ENCODE measurements around the gene ESRRA.
"Not testable (repeated sequence)": the region's sequence is repeated elsewhere in the genome, so short reads cannot be mapped to it uniquely, and the experiment has no call there.

The ESRRA gene

DNA sequence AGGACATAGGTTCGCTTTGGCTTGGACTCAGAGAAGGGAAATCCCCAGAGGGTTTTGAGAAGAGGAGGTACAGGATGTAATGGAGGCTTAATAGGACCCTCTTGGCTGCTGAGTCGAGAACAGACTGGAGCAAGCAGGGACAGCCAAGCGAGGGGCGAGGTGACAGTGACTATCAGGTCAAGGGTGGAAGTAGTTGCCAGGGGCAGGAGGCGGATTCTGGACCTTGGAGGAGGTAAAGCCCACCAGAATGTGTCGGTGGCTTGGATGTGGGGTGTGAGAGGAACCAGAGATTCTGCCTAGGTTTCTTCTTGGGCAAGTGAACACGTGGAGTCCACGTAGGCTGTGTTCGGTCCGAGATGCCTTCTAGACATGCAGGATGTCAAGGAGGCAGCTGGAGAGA, 7.6 kb downstream of the ESRRA start:
- TF ChIP-seq CTCF (IDR thresholded peaks at IDR 0.05; ENCODE audit: control insufficient read depth, extremely low read depth, insufficient read depth) = no peak
- DNase-seq (ENCODE audit: low read depth) = no peak
- no peak overlapping the region for H3K4me3 ChIP-seq (ENCODE audit: low read depth, low read length)

GRCh38 chr11:64313491-64314145, 8.3 kb downstream of the ESRRA start:
- no peak overlapping the region for H3K4me3 ChIP-seq (ENCODE audit: low read depth, low read length)
- no peak for DNase-seq (ENCODE audit: low read depth)
- no peak for TF ChIP-seq CTCF (IDR thresholded peaks at IDR 0.05; ENCODE audit: control insufficient read depth, extremely low read depth, insufficient read depth)

DNA sequence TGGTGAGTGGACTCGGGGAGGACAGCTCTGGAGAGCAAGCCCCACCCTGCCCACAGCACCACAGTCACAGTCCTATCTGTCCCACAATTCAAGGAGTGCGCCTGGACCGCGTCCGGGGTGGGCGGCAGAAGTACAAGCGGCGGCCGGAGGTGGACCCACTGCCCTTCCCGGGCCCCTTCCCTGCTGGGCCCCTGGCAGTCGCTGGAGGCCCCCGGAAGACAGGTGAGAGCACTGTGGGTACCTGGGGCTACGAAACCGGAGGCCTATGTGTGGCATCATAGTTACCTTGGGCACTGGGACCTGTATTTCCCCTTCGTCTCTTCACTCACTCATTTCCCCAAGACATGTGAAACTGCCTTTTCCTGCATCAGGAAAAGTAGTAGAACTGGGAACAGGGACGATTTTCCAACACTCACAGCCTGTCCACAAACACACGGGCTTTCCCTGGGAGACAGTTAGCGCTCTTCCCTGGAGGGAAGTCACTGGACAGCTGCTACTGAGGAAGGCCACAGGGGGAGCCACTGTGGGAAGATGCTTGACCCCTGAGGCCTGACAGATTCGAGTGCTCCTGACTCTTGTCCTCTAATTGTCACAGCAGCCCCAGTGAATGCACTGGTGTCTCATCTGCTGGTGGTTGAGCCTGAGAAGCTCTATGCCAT, 9.0 kb downstream of the ESRRA start:
- no peak for DNase-seq (ENCODE audit: low read depth)
- no peak overlapping the region for H3K4me3 ChIP-seq (ENCODE audit: low read depth, low read length)
- 0 out of 2 replicates have a peak, but pooled peaks have one; percentile 15 for TF ChIP-seq CTCF (IDR thresholded peaks at IDR 0.05; ENCODE audit: control insufficient read depth, extremely low read depth, insufficient read depth)

DNA sequence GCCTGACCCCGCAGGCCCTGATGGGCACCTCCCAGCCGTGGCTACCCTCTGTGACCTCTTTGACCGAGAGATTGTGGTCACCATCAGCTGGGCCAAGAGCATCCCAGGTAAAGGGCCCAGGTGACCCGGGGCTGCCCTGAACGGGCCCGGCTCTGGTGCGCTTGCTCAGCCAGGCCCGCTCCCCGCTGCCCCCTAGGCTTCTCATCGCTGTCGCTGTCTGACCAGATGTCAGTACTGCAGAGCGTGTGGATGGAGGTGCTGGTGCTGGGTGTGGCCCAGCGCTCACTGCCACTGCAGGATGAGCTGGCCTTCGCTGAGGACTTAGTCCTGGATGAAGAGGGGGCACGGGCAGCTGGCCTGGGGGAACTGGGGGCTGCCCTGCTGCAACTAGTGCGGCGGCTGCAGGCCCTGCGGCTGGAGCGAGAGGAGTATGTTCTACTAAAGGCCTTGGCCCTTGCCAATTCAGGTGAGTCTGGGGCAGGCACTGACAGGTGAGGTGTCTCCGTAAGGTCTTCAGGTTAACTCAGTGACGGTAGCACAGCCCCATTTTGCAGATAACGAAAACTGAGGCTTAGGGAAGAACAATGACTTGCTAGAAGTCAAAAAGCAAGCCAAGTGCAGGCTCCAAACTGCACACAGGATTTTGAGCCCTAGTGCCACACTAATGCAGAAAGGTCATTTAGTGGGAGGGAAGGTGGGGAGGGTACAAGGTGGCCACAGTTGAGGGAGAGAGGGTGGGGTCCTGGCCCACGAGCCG, 9.7 kb downstream of the ESRRA start:
- no peak overlapping the region for H3K4me3 ChIP-seq (ENCODE audit: low read depth, low read length)
- peak; percentile 10; the same call in 1 of the 2 replicates for TF ChIP-seq CTCF (IDR thresholded peaks at IDR 0.05; ENCODE audit: control insufficient read depth, extremely low read depth, insufficient read depth)
- no peak for DNase-seq (ENCODE audit: low read depth)

GRCh38 chr11:64315667-64316526, 10.6 kb downstream of the ESRRA start:
- H3K4me3 ChIP-seq (ENCODE audit: low read depth, low read length) = peak overlapping the region; percentile 83
- DNase-seq (ENCODE audit: low read depth) = not testable (repeated sequence)

DNA sequence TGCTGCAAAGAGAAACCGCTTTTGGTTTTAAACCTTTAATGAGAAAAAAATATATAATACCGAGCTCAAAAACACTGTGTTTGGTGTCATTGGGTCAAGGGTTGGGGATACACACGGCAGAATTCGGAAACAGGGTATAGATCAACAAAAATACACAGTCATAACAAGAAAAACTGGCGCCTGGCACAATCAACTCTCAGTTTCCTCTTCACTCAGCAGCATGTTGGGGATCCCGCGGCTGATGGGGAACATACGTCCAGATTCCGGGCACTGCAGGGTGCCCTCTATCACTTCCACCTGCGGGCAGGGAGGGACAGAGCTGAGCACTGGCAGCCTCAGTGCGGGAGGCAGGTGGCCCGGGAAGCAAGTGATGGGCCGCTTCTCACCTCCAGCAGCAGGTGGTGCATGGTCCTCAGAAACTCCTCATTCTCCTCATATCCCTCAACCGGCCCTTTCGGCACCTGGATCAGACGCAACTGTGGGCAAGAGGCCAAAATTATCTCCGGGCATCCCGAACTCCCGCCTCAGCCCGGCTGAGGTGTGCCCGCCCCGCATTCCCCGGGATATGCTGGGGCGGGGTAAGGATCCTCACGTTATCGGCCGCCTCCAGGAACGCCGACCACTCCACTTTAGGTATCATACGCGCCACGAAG, 11.5 kb downstream of the ESRRA start:
- H3K4me3 ChIP-seq (ENCODE audit: low read depth, low read length) = peak overlapping the region; percentile 83
- TF ChIP-seq CTCF (IDR thresholded peaks at IDR 0.05; ENCODE audit: control insufficient read depth, extremely low read depth, insufficient read depth) = peak; percentile 29; the same call in 1 of the 2 replicates
- peak; percentile 41 for DNase-seq (ENCODE audit: low read depth)

Data from LNCaP clone FGC (cell line).